ENCODE results near the gene ZFYVE9.

DNA sequence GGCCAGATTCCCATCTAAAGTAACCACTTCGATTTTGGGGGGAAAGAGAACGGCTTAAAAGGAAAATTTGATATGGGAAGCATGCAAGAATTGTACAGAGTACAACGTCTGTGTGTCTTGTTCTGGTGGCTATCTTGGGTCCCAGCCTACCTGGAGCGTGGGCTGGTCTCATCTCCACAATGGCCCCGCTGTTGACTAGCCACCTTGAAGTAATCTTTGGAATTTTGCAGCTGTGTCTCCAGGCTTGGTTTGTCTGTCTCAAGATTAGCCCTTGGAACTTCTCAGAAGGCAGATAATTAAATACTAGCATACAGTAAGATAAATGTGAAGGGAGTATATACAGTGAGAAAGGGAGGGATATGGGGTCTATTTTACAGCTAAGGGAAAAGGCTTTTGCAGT, 225.4 kb downstream of the ZFYVE9 start:
- TF ChIP-seq YY1 (IDR thresholded peaks at IDR 0.05; ENCODE audit: extremely low read depth, insufficient replicate concordance, low read depth, low read length) (no peak), POLR2A (IDR thresholded peaks at IDR 0.05; ENCODE audit: borderline replicate concordance, extremely low read depth, insufficient read depth, insufficient read length) (no peak), JUND (IDR thresholded peaks at IDR 0.05) (no peak), EZH2 (IDR thresholded peaks at IDR 0.05) (no peak), CBX3 (IDR thresholded peaks at IDR 0.05; ENCODE audit: low read depth) (no peak)
- TF ChIP-seq, protein P1, sequence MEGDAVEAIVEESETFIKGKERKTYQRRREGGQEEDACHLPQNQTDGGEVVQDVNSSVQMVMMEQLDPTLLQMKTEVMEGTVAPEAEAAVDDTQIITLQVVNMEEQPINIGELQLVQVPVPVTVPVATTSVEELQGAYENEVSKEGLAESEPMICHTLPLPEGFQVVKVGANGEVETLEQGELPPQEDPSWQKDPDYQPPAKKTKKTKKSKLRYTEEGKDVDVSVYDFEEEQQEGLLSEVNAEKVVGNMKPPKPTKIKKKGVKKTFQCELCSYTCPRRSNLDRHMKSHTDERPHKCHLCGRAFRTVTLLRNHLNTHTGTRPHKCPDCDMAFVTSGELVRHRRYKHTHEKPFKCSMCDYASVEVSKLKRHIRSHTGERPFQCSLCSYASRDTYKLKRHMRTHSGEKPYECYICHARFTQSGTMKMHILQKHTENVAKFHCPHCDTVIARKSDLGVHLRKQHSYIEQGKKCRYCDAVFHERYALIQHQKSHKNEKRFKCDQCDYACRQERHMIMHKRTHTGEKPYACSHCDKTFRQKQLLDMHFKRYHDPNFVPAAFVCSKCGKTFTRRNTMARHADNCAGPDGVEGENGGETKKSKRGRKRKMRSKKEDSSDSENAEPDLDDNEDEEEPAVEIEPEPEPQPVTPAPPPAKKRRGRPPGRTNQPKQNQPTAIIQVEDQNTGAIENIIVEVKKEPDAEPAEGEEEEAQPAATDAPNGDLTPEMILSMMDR (IDR thresholded peaks at IDR 0.05 in 2 of 3, conservative IDR thresholded peaks at IDR 0.05 in 1 of 3; ENCODE audit: borderline replicate concordance in 1 of 3, insufficient read depth in 1 of 3, low read depth in 2 of 3, low read length in 2 of 3), result no peak
- TF ChIP-seq, protein P2, sequence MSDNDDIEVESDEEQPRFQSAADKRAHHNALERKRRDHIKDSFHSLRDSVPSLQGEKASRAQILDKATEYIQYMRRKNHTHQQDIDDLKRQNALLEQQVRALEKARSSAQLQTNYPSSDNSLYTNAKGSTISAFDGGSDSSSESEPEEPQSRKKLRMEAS (IDR thresholded peaks at IDR 0.05), result no peak
- TF ChIP-seq, protein P3, sequence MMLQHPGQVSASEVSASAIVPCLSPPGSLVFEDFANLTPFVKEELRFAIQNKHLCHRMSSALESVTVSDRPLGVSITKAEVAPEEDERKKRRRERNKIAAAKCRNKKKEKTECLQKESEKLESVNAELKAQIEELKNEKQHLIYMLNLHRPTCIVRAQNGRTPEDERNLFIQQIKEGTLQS (IDR thresholded peaks at IDR 0.05), result no peak
- TF ChIP-seq, protein P4, sequence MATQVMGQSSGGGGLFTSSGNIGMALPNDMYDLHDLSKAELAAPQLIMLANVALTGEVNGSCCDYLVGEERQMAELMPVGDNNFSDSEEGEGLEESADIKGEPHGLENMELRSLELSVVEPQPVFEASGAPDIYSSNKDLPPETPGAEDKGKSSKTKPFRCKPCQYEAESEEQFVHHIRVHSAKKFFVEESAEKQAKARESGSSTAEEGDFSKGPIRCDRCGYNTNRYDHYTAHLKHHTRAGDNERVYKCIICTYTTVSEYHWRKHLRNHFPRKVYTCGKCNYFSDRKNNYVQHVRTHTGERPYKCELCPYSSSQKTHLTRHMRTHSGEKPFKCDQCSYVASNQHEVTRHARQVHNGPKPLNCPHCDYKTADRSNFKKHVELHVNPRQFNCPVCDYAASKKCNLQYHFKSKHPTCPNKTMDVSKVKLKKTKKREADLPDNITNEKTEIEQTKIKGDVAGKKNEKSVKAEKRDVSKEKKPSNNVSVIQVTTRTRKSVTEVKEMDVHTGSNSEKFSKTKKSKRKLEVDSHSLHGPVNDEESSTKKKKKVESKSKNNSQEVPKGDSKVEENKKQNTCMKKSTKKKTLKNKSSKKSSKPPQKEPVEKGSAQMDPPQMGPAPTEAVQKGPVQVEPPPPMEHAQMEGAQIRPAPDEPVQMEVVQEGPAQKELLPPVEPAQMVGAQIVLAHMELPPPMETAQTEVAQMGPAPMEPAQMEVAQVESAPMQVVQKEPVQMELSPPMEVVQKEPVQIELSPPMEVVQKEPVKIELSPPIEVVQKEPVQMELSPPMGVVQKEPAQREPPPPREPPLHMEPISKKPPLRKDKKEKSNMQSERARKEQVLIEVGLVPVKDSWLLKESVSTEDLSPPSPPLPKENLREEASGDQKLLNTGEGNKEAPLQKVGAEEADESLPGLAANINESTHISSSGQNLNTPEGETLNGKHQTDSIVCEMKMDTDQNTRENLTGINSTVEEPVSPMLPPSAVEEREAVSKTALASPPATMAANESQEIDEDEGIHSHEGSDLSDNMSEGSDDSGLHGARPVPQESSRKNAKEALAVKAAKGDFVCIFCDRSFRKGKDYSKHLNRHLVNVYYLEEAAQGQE (IDR thresholded peaks at IDR 0.05; ENCODE audit: low read depth), result no peak

Measured in HCT116 (cell line).